HG03575 (cell line): Measurements from ENCODE around the gene STAG1.

Source experiments
- ATAC-seq: cut with Tn5 transposase; IDR thresholded peaks from one replicate; pipeline ENCODE4 v1.9.1; 2021; ENCODE audit not compliant: unreplicated experiment, insufficient number of reproducible peaks, low FRiP score; ENCODE audit errors: extremely low read depth

STAG1 gene

DNA sequence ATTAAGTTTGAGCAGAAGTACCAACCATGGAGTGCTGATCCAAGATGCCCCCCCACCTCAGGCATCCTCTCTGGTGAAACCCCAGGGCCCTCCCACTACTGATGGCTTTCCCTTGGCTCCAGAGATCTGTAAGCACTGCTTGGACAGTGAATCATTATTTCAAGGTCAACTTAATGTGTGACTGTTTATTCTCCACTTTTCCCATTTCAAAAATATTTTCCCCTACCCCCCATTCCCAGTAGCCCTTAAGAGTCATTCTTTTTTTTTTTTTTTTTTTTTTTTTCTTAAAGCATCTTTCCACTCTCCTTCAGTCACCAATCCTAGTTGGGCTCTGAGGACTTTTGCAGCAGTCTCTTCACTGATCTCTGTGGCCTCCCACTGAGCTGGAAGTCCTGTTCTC, 419.4 kb downstream of the STAG1 start:
- no peak for ATAC-seq

- no peak for ATAC-seq
Measured at GRCh38 chr3:136332302-136332701, 419.9 kb downstream of the STAG1 start.

DNA sequence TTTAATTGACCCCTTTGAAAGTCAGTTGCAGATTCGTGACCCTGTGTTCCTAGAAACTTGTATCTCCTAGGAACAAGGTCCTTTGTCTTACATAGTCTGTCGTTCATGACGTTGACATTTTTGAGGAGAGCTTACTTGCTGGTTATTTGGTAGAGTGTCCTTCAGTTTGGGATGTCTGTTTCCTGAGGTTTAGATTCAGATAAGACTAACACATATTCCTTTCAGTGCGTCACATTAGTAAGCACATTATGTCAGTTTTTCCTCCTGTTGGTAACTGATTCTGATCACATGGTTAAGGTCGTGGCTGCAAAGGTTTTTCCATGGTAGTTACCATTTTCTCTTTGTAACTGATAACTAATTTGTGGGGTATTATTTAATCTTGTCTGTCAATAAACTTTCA, 421.3 kb downstream of the STAG1 start:
- ATAC-seq: no peak

- no peak for ATAC-seq
Measured at GRCh38 chr3:136329593-136329992, 422.6 kb downstream of the STAG1 start.

DNA sequence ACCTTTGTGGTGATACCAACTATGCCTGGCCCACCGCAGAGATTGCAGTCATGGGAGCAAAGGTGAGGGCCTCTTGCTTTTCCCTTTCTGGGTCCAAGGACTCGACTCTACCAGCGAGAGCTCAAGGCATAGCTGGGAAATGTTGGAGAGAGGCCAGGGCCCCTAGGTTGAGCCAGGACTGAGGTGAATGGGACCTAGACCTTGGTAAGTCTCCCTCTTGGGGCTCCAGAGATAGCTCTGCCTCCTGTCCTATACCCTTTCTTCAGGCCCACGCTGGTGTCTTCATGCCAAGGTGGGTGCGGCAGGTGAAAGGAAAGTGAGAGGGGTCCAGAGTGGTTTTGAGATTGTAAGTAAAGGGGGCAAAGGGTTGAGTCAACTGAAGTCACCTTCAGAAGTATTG, 424.5 kb downstream of the STAG1 start:
- no peak for ATAC-seq

DNA sequence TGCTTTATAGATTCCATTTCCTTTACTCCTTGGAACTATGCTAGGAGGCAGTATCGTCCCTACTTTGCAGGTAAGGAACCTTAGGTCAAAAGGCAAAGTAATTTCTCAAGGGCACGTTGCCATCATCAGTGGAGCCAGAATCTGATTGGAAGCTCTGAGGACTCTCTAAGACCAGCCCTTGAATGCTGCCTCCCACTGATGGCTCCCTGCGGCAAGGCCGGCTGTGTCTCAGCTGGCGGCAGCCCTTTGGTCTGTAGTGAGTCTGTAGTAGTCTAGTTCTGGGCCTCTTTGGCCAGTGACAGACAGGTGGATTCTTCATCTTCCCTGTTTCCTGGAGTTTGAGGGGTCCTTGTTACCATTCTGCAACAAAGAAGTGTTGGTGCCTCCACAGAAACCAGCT, 425.9 kb downstream of the STAG1 start:
- no peak for ATAC-seq

- ATAC-seq: no peak
Measured at GRCh38 chr3:136311968-136312367, 440.2 kb downstream of the STAG1 start.

- ATAC-seq: no peak
Measured at GRCh38 chr3:136311261-136311660, 440.9 kb downstream of the STAG1 start.

DNA sequence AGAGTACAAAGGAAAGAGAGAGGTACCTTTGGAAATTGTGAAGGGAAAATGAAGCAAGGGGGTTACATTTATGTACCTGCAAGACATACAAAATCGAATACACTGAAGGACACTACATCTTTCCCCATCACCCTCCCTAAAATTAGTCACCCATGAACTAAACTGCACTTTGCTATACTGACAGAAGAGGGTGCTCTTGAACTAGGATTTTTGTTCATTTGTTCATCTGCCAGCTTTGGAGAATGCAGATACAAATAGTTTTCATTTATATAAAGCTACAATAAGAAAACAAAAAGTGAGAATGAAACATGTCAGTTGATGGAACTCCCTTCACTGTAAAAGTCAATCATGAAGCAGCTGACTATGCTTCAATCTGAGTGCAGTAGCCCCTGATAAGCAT, 446.3 kb downstream of the STAG1 start:
- no peak for ATAC-seq

DNA sequence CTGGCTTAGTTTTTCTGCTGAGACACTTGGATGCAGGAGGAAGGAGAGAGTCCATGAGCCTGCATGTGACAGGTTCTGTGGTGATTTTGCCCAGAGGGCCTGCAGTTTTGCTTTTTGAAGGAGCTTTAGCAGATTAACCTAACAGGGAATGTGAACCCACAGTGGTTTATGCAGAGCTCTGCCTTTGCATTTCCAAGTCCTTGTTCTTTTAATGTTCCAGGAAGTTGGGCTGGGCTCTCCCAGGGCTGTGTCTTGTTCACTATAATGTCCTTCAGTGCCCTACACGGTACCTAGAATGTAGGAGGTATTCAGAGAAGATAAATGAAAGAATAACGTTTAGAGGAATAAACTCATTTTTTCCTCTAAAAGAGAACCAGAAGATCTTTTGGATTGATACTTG, 451.7 kb downstream of the STAG1 start:
- ATAC-seq: no peak

DNA sequence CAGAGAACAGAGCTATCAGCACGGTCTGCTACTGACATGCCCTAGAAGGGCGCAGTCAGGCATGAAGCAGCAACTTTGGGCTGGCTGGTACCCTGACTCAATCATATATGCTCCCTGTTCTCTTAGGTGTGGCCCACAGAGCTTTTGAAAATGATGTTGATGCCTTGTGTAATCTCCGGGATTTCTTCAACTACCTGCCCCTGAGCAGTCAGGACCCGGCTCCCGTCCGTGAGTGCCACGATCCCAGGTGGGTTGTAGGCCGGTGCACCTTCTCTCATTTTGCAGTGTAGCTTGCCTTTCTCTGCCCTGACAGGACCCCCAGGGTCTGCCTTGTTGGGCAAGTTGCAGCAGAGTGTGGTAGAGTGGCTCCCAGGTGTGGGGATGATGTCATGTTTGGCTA, 454.4 kb downstream of the STAG1 start:
- ATAC-seq: no peak

DNA sequence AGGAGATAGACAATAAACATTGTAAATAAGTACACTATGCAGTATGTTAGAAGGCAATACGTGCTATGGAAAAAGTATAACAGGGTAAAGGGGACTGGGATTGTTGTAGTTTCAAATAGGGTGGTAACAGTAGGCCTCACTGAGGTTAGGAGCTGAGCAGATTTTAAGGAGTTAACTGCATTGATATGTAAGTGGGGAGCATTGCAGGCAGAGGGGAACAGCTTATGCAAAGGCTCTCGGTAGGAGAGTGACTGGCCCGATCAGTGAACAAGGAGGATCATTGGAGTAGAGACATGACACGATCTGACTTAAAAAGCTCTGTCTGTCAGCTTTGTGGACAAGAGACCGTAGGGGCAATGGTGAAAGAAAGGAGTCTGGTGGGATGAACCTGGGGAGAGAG, 455.2 kb downstream of the STAG1 start:
- ATAC-seq: no peak

DNA sequence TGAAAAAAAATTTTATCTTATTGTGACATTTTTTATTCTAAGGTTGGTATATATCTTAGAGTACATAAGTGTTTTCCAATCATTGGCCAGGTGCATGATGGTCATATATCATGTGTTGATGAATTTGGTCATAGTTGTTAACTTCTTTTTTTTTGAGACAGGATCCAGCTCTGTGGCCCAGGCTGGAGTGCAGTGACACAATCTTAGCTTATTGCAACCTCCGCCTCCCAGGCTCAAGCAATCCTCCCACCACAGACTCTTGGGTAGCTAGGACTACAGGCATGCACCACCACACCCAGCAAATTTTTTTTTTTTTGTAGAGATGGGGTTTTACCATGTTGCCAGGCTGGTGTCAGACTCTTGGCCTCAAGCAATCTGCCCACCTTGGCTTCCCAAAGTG, 458.0 kb downstream of the STAG1 start:
- ATAC-seq: no peak

DNA sequence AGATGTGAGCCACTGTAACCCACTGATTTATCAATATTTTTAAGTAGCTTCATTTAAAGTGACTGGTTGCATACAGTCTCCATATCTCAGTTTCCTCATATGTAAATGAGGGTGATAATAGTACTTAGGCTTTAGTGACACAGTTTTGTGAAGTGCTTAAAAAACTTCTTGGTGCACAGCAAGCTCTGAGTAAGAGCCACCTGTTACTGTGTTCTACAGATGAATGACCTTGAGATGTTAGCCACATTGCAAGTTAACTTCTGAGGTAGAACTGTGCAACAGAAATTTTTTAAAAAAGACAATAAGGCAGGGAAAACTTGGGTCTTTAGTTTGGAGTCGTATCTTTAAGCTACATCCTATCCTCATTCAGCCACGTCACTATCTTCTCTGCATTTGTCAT, 458.9 kb downstream of the STAG1 start:
- no peak for ATAC-seq

DNA sequence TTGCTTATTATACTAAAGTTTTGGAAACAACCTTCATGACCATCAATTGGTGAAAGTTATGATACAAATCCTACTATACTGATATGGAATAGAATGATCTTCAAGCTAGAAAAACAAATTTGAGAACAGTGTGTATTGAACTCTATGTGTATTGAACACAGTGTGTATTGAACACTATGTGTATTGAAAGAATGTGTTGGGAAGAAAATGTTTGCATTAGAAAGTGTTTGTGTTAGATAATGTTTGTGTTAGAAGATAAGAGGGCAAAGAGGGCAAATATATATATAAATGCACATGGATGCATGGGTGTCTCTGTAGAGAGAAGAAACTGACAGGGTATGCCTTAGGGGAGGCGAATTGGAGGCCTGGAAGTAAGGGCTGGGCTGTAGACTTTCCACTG, 459.7 kb downstream of the STAG1 start:
- no peak for ATAC-seq

DNA sequence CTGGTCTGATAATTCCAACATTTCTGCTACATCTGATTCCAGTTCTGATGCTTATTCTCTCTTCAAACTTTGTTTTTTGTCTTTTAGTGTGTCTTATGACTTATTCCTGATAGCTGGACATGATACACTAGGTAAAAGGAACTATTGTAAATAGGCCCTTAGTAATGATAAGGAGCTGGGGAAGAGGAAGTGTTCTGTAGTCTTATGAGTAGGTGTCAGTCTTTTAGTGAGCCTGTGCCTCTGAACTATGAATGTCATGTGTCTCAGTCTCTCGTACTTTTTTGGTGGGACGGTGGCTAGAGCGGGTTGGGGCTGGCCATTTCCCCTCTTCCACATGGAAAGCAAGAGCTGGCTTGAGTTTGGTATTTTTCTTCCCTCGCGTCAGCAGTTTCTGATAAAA, 460.9 kb downstream of the STAG1 start:
- no peak for ATAC-seq
